C4-2B (cell line): Measurements from ENCODE around the gene PMVK.

Experiments used
- H3K27ac ChIP-seq: fragments of 450-650 bp; 2 replicates; pipeline ENCODE4 v1.5.1; 2017
- CTCF ChIP-seq: fragments of 450-650 bp; conservative IDR thresholded peaks from 2 replicates; pipeline ENCODE4 v1.5.1; 2017; ENCODE audit warnings: mild to moderate bottlenecking
- ZFX ChIP-seq: fragments of 450-650 bp; IDR thresholded peaks from 2 replicates; pipeline ENCODE4 v1.6.1; 2017

PMVK gene

GRCh38 chr1:154906621-154907081 lies 29.9 kb downstream of the PMVK start:
- peak; percentile 34; the same call in 1 of the 2 replicates for TF ChIP-seq CTCF
- no peak for TF ChIP-seq ZFX
- H3K27ac ChIP-seq, result no peak overlapping the region

- TF ChIP-seq CTCF (no peak), ZFX (no peak)
- H3K27ac ChIP-seq, result no peak overlapping the region
These were observed 33.5 kb downstream of the PMVK start for GRCh38 chr1:154902938-154903566.

GRCh38 chr1:154901591-154901990 lies 34.9 kb downstream of the PMVK start:
- TF ChIP-seq ZFX (no peak), CTCF (no peak)
- no peak overlapping the region for H3K27ac ChIP-seq

DNA sequence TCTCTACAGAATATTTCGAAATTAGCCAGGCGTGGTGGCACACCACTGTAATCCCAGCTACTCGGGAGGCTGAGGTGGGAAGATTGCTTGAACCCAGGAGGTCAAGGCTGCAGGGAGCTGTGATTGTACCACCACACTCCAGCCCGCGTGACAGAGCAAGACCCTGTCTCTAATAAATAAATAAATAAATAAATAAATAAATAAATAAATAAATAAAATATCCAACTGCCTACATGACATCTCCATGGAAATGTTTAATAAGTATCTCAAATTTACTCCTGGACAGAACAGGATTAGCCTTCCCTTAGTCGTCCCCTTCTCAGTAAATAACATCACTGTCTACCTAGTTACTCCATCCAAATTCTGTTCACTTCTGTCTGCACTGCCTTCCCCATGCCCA lies 37.5 kb downstream of the PMVK start:
- TF ChIP-seq ZFX, result no peak
- TF ChIP-seq CTCF, result no peak
- H3K27ac ChIP-seq, result no peak overlapping the region

- TF ChIP-seq ZFX (no peak), CTCF (no peak)
- H3K27ac ChIP-seq, result no peak overlapping the region
These were observed 39.7 kb downstream of the PMVK start for GRCh38 chr1:154896771-154897286.

DNA sequence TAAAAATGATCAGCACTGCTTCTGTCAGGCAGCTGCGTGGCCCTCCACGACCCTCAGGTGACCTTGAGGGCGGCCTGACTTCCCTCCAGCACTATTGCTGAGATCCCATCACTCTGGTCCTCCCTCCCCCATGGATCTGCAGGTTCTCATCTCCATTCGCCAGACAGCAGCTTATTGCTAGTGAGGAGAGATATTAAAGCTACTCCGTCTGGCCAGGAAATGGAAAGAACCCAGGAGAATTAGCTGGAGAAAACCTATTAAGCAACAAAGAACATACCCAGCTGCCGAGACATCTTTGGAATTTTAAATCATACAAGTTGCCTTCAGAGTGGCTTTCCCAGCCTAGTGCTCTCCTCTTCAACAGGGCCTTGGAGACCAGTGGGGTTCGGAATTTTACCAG lies 40.7 kb downstream of the PMVK start:
- no peak overlapping the region for H3K27ac ChIP-seq

More for the DNA sequence above, 40.7 kb downstream of the PMVK start:
- TF ChIP-seq ZFX, result no peak
- TF ChIP-seq CTCF, result no peak
